A673 (cell line): ENCODE data around the gene BTNL2. TPM values are rescaled to one million over a fixed set of nuclear protein-coding genes. Genes with fewer than 3 reads are reported as not detected.

ENCODE experiments used
- BruUV-seq: library from RNA; stranded (reverse); fragments of 400-500 nt; replicated peaks from 2 replicates; lab custom pipeline; 2021; lab: Mats Ljungman, UMichigan
- CTCF ChIA-PET: fragments of 300-600 bp; sonication (Branson Sonifier 250); formaldehyde crosslinking; loops from one replicate; lab custom pipeline; 2022; ENCODE audit warnings: antibody characterized with exemption; lab: Charles Lee
- POLR2A ChIA-PET: fragments of 300-600 bp; sonication (Branson Sonifier 250); formaldehyde crosslinking; loops from one replicate; lab custom pipeline; 2022; ENCODE audit warnings: antibody characterized with exemption; ENCODE audit not compliant: low non-redundant PET; lab: Charles Lee
- DNase-seq: peaks from one replicate; pipeline ENCODE4 v3.0.0-alpha.2; 2015; ENCODE audit warnings: low spot score
- H3K27ac ChIP-seq: fragments of 200-600 bp; sonication (generic); 2 replicates; pipeline ENCODE4 v1.5.1; 2016; ENCODE audit warnings: mixed run types, low read depth, mild to moderate bottlenecking, mixed read lengths, antibody characterized with exemption, low read length; ENCODE audit not compliant: poor library complexity, severe bottlenecking
- H3K27me3 ChIP-seq: fragments of 200-600 bp; sonication (generic); replicated peaks from 2 replicates; pipeline ENCODE4 v1.6.1; 2017; ENCODE audit warnings: mixed run types, low read depth, mild to moderate bottlenecking, mixed read lengths, antibody characterized with exemption, low read length; ENCODE audit not compliant: insufficient read depth, poor library complexity
- H3K36me3 ChIP-seq: fragments of 200-600 bp; sonication (generic); 2 replicates; pipeline ENCODE4 v1.6.1; 2016; ENCODE audit warnings: mixed run types, mild to moderate bottlenecking, mixed read lengths, antibody characterized with exemption, low read length; ENCODE audit not compliant: insufficient read depth, poor library complexity, severe bottlenecking
- H3K4me1 ChIP-seq: fragments of 200-600 bp; sonication (generic); 2 replicates; pipeline ENCODE4 v1.6.1; 2017; ENCODE audit warnings: mixed run types, mild to moderate bottlenecking, mixed read lengths, antibody characterized with exemption, low read length; ENCODE audit not compliant: insufficient read depth, poor library complexity, severe bottlenecking
- H3K4me3 ChIP-seq: fragments of 200-600 bp; sonication (generic); 2 replicates; pipeline ENCODE4 v1.5.1; 2016; ENCODE audit warnings: low read depth, mixed run types, mild to moderate bottlenecking, mixed read lengths, low read length; ENCODE audit not compliant: poor library complexity, severe bottlenecking
- H3K9me3 ChIP-seq: fragments of 200-600 bp; sonication (generic); 2 replicates; pipeline ENCODE4 v1.6.1; 2016; ENCODE audit warnings: mixed run types, low read depth, mild to moderate bottlenecking, mixed read lengths, antibody characterized with exemption, low read length; ENCODE audit not compliant: poor library complexity, severe bottlenecking
- EZH2 ChIP-seq: fragments of 200-600 bp; sonication (generic); IDR thresholded peaks from 2 replicates; pipeline ENCODE4 v1.6.1; 2017; ENCODE audit warnings: borderline replicate concordance, low read depth, mild to moderate bottlenecking, mixed read lengths, antibody characterized with exemption, low read length; ENCODE audit not compliant: poor library complexity, severe bottlenecking
- intact Hi-C: fragments of 100-400 bp; cut with micrococcal nuclease; formaldehyde crosslinking; loops from one replicate; pipeline ENCODE4 v1.10.0; 2022; ENCODE audit not compliant: unreplicated experiment
- total RNA-seq: library from RNA; stranded (reverse); gene quantifications from 2 replicates; pipeline ENCODE4 v1.2.3, GENCODE V29; 2021
- TF ChIP-seq, protein P1 (sequence below): fragments of 300-800, 200-600 bp; sonication (generic); conservative IDR thresholded peaks from 2 replicates; pipeline ENCODE4 v1.5.1; 2017; ENCODE audit warnings: low read depth, mild to moderate bottlenecking, antibody characterized with exemption, low read length, moderate library complexity, mixed read lengths

BTNL2 gene
- total RNA-seq, 1 experiment from 2014 or later, result not detected

GRCh38 chr6:32413427-32414047, 6.6 kb upstream of the BTNL2 start:
- no peaks in the 10 kb centered on the region for H3K36me3 ChIP-seq
- peak; percentile 79 for DNase-seq
- H3K27me3 ChIP-seq, result peaks cover 44% of the 10 kb centered on the region
- no peak overlapping the region for H3K27ac ChIP-seq
- H3K9me3 ChIP-seq, result no peaks in the 10 kb centered on the region
- intact Hi-C loops, result loop anchor here (2.0 to 10.0 kb wide), 4 partner anchors 166 to 451 kb away; no protein-coding TSS in a partner anchor
- CTCF ChIA-PET, result interaction anchor here (0.8 to 2.5 kb wide), 2 partner anchors 287 to 372 kb away, joined by 3 to 9 read pairs; no protein-coding TSS in a partner anchor
- POLR2A ChIA-PET, result no interaction called here
- H3K4me1 ChIP-seq, result no peaks in the 10 kb centered on the region
- TF ChIP-seq, protein P1, sequence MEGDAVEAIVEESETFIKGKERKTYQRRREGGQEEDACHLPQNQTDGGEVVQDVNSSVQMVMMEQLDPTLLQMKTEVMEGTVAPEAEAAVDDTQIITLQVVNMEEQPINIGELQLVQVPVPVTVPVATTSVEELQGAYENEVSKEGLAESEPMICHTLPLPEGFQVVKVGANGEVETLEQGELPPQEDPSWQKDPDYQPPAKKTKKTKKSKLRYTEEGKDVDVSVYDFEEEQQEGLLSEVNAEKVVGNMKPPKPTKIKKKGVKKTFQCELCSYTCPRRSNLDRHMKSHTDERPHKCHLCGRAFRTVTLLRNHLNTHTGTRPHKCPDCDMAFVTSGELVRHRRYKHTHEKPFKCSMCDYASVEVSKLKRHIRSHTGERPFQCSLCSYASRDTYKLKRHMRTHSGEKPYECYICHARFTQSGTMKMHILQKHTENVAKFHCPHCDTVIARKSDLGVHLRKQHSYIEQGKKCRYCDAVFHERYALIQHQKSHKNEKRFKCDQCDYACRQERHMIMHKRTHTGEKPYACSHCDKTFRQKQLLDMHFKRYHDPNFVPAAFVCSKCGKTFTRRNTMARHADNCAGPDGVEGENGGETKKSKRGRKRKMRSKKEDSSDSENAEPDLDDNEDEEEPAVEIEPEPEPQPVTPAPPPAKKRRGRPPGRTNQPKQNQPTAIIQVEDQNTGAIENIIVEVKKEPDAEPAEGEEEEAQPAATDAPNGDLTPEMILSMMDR, result peak; percentile 93
- TF ChIP-seq EZH2, result no peak
- BruUV-seq, result no TSS peak
- H3K4me3 ChIP-seq, result no peak overlapping the region

DNA sequence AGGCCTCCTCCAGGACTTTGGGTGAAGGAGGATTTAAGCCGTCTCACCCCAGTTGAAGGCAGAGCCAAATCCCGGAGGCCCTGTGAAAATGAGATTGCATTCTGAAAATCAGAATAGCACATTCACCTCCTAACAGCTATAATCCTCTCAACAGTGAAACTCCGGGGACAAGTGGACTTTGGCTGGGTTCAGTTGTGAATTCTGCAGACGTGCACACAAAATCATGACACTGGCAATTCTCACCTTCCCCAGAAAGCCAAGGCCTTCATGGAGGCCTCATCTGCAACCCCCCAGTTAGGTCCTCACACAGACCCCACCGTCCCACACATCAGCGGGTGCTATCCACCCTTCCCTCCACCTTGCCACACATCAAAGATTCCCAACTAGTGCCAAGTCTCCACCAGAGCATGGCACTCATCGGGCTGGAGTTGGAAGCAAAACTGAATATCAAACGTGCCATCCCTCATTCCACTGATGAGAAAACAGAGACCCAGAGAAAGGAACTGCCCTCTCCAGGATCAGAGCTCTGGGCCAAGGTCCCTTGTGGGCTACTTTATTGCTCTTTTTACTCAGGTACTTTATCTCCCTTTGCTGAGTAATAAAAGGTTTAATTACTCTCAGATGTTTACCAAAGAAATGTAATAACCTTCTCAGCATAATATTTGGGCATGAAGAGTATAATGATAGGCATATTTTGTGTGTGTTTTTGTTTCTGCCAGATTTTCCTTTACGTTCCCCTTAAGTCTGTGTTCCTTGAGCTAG, 4.8 kb upstream of the BTNL2 start:
- ChIA-PET CTCF (no interaction called here), POLR2A (no interaction called here)
- no peaks in the 10 kb centered on the region for H3K4me1 ChIP-seq
- H3K36me3 ChIP-seq, result no peaks in the 10 kb centered on the region
- H3K27me3 ChIP-seq, result peaks cover 47% of the 10 kb centered on the region
- intact Hi-C loops, result loop anchor here (2.0 to 10.0 kb wide), 3 partner anchors 164 to 453 kb away; no protein-coding TSS in a partner anchor
- H3K27ac ChIP-seq, result no peak overlapping the region
- no peak for TF ChIP-seq EZH2
- TF ChIP-seq, protein P1, result no peak
- no peaks in the 10 kb centered on the region for H3K9me3 ChIP-seq
- H3K4me3 ChIP-seq, result no peak overlapping the region
- no TSS peak for BruUV-seq
- DNase-seq, result no peak

DNA sequence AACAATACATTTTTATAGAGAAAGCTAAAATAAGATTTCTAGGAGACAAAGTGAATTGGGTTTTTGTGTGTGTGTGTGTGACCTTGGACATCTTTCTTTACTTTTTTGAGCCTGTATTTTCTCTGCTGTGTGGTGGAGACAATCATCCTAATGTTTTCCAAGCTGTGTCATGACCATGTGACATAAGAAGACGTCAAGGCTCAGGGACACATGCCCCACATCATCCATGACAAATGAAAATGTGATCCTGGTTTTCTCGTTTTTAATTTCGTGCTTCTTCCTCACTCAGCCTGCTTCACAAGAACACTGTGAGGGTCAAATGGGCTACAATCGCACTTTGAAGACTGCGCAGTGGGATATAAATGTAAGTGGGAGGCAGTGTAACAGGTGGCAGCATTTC, 3.9 kb upstream of the BTNL2 start:
- no peaks in the 10 kb centered on the region for H3K36me3 ChIP-seq
- ChIA-PET CTCF (no interaction called here), POLR2A (no interaction called here)
- H3K9me3 ChIP-seq, result no peaks in the 10 kb centered on the region
- peaks cover 47% of the 10 kb centered on the region for H3K27me3 ChIP-seq
- H3K27ac ChIP-seq, result no peak overlapping the region
- no peak for TF ChIP-seq EZH2
- TF ChIP-seq, protein P1, result no peak
- DNase-seq, result no peak
- H3K4me3 ChIP-seq, result no peak overlapping the region
- intact Hi-C loops, result loop anchor here (5.0 to 10.0 kb wide), 2 partner anchors 164 to 454 kb away; no protein-coding TSS in a partner anchor
- no peaks in the 10 kb centered on the region for H3K4me1 ChIP-seq
- no TSS peak for BruUV-seq
